C4-2B (cell line): ENCODE results near the gene RAB42.
"Not testable (repeated sequence)": the region's sequence is repeated elsewhere in the genome, so short reads cannot be mapped to it uniquely, and the experiment has no call there.

Experiments
- CTCF ChIP-seq: fragments of 450-650 bp; conservative IDR thresholded peaks from 2 replicates; pipeline ENCODE4 v1.5.1; 2017; ENCODE audit warnings: mild to moderate bottlenecking
- ZFX ChIP-seq: fragments of 450-650 bp; IDR thresholded peaks from 2 replicates; pipeline ENCODE4 v1.6.1; 2017

DNA sequence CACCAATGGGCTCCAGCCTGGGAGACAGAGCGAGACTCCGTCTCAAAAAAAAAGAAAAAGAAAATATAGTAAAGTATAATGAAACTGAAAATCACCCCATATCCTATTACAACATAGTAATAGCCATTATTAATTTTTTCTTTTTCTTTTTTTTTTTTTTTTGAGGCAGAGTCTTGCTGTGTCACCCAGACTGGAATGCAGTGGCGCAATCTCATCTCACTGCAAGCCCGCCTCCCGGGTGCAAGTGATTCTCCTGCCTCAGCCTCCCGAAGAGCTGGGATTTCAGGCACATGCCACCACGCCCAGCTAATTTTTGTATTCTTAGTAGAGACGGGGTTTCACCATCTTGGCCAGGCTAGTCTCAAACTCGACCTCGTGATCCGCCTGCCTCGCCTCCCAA lies 19.2 kb upstream of the RAB42 start:
- TF ChIP-seq CTCF, ZFX: not testable (repeated sequence)
